T-helper 1 cell treated with Interleukin-12 subunit alpha and Interleukin-12 subunit beta and Interleukin-4 antibody, amounts not matched to agents 30 ng/mL and 1 ng/mL, for 36 hours (primary cell): ENCODE results near the gene TMCO6. TPM values are rescaled to one million over a fixed set of nuclear protein-coding genes. Genes with fewer than 3 reads are reported as not detected.
"Not testable (repeated sequence)": the region's sequence is repeated elsewhere in the genome, so short reads cannot be mapped to it uniquely, and the experiment has no call there.

ENCODE experiments used
- intact Hi-C: fragments of 100-400 bp; cut with micrococcal nuclease; formaldehyde crosslinking; loops from one replicate; pipeline ENCODE4 v1.15.1; 2024
- total RNA-seq: library from RNA; stranded (reverse); gene quantifications from 2 replicates; pipeline ENCODE4 v1.2.3, GENCODE V29; 2022

The TMCO6 gene
- total RNA-seq, 1 donor from 2014 or later = 28.6 TPM

DNA sequence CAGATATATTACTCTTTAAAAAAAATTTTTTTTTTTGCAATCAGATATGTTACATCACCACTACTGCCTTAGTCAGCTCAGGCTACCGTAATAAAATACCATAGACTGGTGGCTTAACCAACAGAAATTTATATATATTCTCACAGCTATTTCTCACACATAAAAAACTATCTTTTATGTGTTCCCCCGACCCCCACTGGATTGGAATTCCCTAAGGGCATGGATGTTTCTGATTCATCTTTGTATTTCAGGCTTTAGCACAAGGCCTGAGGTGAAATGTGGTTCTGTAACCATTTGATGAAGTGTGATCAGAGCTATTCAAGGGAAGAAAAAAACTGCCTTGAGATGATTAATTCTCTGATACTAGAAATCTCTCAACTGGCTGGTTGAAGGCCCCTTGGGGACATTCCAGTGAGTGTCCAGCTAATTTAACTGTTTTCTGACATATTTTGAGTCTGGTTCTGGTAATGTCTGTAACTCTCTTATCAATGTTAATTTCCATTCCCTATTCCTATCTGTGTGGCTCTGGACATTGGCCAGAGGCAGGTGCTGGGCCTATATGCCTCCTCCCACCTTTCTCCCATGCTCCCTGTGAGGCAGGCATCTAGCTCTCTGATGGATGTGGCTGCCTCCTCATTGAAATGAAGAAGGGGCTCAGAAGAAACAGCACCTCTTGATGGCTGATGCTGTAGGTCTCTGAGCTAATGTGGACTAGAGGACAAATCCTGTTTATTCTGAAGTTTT, 8.8 kb upstream of the TMCO6 start:
- intact Hi-C loops = no loop called here

DNA sequence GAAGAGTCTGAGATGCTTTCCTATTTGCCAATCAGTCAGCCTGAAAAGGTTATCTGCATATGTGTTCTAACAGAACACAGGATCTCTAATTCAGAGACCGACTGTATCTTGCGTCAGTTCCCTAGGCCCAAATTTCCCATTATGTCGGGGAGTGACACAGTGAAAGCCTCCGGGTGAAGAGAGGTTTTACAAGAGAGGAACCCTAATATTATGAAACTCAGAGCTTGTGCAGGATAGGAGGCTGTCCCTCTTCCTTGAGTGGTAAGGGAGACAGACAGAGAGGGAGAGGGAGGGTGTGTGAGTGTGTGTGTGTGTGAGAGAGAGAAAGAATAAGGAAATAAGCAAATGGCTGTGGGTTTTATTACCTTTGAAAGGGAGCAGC, 8.2 kb upstream of the TMCO6 start:
- intact Hi-C loops = no loop called here

DNA sequence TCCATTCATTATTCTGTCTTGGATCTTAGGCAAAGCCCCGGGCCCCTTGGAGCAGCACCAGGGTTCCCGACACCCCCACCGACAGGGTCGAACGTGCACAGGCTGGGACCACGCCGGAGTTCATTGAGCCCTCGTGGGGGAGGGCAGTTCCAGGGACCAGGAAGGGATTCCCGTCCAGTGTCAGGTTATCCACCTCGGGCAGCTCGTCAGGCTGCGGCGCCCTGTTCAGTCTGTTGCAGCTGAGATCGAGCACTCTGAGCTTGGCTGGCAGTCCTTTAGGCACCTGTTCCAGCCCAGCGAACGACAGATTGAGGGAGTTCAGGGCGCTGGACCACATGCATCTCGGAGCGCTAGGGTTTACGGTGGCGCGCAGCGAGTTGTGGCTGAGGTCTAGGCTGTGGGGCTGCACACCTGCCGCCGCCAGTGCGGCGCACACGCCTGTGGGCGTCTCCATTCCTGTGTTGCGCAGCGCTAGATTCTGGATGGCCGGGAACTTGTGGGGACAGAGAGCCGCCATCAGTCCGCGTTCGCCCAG, 7.4 kb upstream of the TMCO6 start:
- intact Hi-C loops = loop anchor here (1.0 kb wide), 1 partner anchor 63 kb away; no protein-coding TSS in a partner anchor

DNA sequence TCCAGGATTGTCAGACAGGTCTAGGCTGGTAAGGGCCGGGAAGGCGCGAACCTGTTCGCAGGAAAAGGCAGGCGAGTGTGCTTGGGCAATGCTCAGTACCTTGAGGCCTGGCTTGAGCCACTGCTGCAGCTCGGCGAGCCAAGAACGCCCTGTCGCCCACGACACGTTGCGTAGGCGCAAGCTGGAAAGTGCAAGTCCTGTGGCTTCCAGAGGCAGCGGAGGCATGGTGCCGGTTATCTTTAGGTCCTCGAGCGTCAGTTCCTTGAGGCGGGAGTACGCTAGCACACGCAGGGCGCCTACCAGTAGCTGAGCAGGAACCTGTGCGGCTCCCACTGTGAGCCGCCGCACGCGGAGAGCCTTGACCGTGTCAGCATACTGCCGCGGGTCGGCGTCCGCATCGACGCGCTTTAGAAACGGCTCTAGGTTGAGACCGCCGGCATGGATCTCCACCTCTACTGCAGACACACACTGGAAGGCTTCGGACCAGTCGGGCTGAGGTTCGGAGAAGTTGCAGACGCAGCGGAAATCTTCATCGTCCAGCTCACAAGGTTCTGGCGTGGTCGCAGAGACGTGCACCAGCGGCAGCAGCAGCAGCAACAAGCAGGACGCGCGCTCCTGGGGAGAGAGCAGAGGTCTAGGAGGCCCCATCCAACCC, 6.8 kb upstream of the TMCO6 start:
- intact Hi-C loops = loop anchor here (1.0 kb wide), 1 partner anchor 63 kb away; no protein-coding TSS in a partner anchor

- intact Hi-C loops = no loop called here
These were observed 6.2 kb upstream of the TMCO6 start, which contains the start of gene CD14 for GRCh38 chr5:140633021-140633471. Gene CD14 (minus strand): TSS chr5:140633175. CDS start chr5:140633071, 104 bp downstream.

DNA sequence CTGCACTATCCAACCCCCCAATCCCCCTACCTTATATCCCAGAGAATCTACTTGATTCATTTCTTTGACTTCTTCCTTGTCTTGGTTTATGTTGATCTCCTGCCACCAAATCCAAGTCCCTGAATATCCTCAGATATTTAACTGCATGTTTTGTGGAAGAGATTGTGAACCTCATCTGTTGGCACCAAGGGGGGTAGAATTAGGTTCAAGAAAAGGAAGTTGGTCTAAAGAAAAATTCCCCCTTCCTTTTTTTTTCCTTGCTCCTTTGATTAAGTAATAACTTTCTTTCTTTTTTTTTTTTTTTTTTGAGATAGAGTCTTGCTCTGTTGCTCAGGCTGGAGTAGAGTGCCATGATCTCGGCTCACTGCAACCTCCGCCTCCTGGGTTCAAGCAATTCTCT, 5.8 kb upstream of the TMCO6 start:
- intact Hi-C loops = no loop called here

- intact Hi-C loops = no loop called here
These were observed 5.1 kb upstream of the TMCO6 start for GRCh38 chr5:140634103-140634502.

- intact Hi-C loops = loop anchor here (1.0 to 5.0 kb wide), 8 partner anchors 29 to 272 kb away; partner anchors contain the start of genes ANKHD1, APBB3, EIF4EBP3 and SLC35A4
These were observed 3.7 kb upstream of the TMCO6 start for GRCh38 chr5:140635291-140636257.

DNA sequence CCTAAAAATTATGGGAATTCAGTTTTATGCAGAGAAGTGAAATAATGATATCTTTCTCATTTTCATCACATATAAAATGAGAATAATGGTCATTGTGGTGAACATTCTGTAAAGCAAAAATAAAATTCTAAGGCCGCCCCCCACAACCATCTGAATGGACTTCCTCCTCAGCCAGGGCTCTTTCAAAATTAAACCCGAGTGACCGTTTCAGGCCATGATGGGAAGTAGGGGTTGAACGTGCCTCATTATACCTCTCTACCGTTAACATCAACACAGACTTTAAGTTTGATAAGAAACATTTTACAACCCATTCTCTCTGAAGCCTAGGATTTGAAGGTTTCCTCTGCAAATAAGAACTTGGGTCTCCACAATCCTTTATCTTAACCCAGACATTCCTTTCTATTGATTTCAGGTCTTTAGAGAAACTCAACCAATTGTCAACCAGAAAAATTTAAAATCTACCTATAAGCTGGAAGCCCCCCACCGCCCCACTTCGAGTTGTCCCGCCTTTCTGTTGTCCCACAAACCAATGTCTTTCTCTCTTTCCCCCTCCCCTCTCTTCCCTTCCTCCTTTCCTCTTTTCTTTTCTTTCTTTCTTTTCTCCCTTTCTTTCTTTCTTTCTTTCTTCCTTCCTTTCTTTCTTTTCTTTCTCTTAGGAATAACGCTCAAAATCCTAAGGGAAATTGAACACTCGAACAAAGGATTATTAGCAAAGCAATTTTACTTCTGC, 1.7 kb upstream of the TMCO6 start:
- intact Hi-C loops = loop anchor here (2.0 to 5.0 kb wide), 4 partner anchors 53 to 529 kb away; partner anchors contain the start of genes HARS1 and HARS2

- intact Hi-C loops = loop anchor here (1.0 to 5.0 kb wide), 14 partner anchors 8 to 530 kb away; partner anchors contain the start of genes ANKHD1, APBB3, EIF4EBP3 and HARS1
These were observed 428 bp upstream of the TMCO6 start for GRCh38 chr5:140638898-140639147.

DNA sequence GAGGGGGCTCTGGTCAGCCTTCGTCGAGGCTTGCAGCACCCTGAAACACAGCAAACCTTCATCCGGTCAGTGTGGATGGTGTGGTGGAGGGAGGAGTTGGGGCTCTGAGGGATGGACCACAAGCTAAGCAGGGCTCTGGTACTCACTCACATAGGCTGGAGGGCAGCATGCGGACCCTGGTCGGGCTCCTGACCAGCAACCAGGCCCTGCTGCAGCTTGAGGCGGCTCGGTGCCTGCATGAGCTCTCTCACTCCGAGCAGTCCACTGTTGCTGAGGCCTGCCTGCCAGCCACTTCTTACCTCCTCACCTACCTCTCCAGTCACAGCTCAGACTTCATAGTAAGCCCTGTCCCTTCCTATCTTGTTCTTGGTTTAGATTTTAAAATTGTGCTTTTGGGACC, 2.5 kb downstream of the TMCO6 start:
- intact Hi-C loops = loop anchor here (10.0 kb wide), 1 partner anchor 923 kb away; no protein-coding TSS in a partner anchor

GRCh38 chr5:140642718-140643117, 3.5 kb downstream of the TMCO6 start:
- intact Hi-C loops = loop anchor here (10.0 kb wide), 1 partner anchor 922 kb away; no protein-coding TSS in a partner anchor

DNA sequence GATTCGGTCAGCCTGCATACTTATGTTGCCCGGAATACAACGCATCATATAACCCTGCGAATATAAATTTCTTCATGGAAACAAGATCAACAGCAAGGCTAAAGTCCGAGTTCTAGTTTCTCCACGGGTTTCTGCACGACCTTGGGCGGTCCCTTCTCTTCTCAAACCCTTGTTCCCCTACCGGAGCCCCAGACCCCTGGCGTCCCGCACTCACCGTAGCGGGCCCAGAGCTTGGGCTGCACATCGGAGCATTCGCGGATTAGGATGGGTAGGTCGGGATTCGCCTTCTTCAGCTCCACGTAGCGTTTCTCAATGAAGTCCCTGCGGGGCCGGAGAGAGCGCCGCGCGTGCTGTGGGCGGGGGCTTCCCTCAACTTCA, 7.8 kb downstream of the TMCO6 start:
- intact Hi-C loops = loop anchor here (1.0 to 10.0 kb wide), 14 partner anchors 8 to 918 kb away; partner anchors contain the start of genes ANKHD1, APBB3, CYSTM1 and EIF4EBP3

- intact Hi-C loops = no loop called here
These were observed 19.6 kb downstream of the TMCO6 start for GRCh38 chr5:140658870-140659269.

DNA sequence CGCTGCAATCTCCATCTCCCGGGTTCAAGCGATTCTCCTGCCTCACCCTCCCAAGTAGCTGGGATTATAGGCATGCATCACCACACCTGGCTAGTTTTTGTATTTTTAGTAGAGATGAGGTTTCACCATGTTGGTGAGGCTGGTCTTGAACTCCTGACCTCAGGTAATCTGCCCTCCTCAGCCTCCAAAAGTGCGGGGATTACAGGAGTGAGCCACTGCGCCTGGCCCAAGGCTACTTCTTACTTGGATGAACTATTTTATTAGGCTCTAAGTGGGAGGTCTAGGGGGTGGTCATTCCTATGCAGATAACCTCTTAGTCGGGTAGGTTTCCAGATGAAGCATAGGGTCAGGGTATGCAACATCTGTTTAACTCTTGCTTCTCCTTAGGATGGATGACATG, 21.1 kb downstream of the TMCO6 start:
- intact Hi-C loops = not testable (repeated sequence)

GRCh38 chr5:140664030-140664358, 24.7 kb downstream of the TMCO6 start:
- intact Hi-C loops = loop anchor here (1.0 to 2.0 kb wide), 12 partner anchors 17 to 361 kb away; partner anchors contain the start of genes ANKHD1, APBB3, EIF4EBP3 and HARS1

DNA sequence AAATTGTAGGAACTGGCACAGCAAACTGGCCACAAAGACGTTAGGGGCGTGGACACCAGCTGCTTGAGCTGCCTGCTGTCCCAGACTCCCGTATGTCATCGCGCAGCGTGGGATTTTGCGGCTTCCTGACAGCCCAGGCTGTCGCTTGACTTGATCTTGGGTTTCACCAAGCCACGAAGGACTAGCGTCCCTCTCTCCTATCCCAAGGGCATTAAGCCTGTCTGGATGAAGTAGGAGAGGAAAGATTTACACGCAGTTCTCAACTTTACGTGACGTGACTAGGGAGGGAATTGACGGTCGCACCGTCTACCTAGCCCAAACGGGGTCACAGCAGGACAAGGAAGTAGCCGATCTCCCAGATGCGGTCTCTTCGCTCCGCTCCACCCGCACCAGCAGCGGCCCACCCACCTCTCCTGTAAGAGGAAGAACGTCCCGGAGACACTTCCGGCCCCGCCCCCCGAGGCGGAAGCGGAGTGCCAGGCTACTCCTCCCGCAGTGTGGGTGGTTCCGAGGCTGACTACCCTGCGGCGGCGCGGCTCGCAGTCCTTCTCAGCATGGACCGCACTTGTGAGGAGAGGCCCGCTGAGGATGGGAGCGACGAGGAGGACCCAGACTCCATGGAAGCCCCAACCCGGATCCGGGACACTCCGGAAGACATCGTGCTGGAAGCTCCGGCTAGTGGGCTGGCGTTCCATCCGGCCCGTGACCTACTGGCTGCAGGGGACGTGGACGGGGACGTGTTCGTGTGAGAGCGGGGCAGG, 25.3 kb downstream of the TMCO6 start, which contains the start of gene WDR55:
Gene WDR55 (plus strand): TSS at position 546 of the 761 bp plus-strand sequence. CDS start 9 bp downstream, at position 555.
- intact Hi-C loops = loop anchor here (1.0 to 2.0 kb wide), 12 partner anchors 17 to 361 kb away; partner anchors contain the start of genes ANKHD1, APBB3, EIF4EBP3 and HARS1

DNA sequence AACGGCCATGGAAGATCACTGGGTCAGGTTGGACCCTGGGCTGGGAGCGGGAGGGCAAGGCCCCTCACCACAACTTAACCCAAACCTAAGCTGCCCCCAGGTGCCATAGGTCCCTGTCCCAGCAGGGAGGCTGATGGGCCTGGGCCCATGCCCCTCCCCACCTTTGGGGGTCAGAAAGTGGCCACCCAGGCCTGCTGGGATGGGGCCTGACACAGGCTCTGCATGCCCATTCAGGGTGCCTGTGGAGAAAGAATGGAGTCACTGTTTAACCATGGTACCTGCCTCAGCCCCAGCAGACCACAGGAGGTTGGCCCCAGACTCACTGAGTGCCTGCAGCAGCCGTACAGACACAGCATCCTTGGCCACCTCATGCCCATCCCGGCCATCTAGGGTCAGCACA, 31.8 kb downstream of the TMCO6 start:
- intact Hi-C loops = not testable (repeated sequence)

GRCh38 chr5:140671472-140672125, 32.3 kb downstream of the TMCO6 start:
- intact Hi-C loops = no loop called here
